GM19023 (cell line): ENCODE results near the gene TMEM18.
A peak's percentile ranks its signal among the peaks of the same experiment; 100 is the strongest.

Experiments
- ATAC-seq: cut with Tn5 transposase; IDR thresholded peaks from one replicate; pipeline ENCODE4 v1.9.1; 2021; ENCODE audit warnings: mild to moderate bottlenecking, moderate library complexity; ENCODE audit not compliant: unreplicated experiment

Gene TMEM18

DNA sequence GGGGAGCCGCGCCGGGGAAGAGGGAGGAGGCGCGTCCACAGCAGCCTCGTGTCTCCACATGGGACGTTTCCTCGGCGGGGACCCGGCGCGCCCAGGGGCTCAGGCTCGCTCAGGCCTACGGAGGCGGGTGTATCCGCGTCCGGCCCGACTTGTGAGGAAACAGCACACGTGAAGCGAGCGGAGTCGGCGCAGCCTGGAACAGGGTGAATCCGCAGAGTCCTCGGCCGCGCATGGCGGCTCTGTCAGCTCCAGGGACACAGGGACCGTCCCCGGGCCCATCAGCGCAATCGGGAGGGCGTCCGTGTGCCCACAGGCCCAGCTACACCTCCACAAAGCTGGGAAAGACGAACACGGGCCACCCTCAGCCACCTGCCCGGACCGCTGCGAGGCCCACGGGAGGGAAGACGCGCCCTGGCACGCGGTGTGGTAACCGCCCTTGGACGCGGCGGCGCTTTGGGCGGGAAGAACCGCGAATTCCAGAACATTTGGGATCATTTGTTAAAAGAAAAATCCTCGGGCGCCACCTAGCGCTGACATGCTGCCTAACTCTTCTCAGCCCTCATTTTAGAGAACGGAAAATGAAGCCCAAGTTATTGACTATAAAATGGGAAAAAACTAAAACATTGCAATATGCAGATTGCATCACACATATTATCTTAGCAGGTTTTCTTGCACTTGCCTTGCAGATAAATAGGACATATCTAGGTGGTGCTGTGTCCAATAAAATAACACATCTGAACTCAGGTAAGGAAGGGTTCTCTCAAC lies 40.4 kb downstream of the TMEM18 start:
- ATAC-seq = peak; percentile 66

DNA sequence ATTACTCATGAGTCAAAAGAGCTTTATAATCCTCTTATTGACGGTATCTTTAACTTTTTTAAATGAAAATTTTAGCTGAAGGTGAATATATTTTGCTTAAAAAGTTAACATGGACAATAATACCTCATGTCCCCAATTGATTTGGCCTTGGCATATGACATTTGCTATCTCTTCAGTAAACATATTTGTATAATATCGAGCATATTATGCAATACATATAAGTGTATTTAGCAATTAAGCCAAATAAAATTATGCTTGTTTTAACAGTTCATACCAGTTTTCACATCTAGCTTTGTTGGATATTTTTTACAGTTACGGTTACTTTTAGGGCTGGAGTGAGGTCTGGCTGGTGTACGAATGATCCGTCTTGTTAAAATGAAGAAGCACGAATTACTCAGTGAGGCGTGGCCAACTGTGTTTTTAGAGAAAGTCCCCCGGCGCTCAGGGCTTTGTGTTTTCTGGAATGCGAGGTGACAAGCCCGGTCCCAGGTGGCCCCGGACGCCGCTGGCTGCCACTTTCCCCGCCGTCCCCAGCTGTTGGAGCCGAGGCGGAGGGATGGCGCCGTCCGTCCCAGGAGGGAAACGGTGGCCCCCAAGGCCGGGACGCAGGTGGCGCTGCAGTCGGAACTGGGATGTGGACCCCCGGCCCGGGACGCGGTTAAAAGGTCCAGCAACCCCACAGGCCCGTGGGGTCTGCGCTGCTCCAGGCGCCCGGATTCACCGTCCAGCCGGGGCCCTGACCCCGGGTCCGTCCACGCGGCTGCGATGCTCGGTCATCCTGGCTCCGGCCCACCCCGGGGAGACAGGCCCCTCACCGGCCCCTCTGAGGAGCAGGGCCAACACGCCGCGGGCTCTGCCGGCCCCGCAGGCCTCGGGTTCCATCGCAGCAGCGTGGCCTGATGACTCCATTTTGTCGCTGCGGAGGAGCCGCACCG lies 41.3 kb downstream of the TMEM18 start:
- ATAC-seq = no peak

DNA sequence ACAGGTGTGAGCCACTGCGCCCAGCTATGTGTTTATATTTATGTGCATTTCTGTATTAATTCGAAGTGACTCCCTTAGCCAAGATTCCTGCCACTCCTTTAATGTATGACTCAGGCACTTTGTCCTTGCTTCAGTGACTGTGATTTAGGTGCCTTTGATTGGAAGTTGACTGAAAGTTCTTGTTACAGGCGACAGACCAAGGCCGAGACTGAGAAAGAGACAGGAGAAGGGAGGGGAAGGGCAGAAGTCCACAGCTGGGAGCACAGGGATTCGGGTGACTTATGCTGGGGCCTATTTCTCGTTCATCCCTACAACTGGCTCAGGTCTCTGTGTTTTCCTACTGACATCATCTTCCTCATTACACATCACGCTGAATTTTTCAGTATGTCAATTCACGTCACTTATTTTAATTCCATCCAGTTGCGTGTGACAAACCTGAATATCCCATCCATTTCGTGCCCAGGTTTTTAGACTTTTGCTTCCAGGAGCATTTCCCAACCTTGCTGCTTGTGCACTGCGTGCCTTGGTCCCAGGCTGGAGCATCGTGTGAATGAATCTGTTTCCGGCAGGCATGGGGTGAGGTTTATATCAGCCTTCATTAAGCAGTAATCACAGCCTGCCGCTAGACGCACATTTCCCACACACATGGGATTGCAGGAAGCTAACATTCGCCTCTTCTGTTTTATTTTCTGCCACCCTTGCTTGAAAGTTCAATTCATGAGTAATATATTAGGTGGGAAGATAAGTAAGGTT lies 42.4 kb downstream of the TMEM18 start:
- no peak for ATAC-seq

DNA sequence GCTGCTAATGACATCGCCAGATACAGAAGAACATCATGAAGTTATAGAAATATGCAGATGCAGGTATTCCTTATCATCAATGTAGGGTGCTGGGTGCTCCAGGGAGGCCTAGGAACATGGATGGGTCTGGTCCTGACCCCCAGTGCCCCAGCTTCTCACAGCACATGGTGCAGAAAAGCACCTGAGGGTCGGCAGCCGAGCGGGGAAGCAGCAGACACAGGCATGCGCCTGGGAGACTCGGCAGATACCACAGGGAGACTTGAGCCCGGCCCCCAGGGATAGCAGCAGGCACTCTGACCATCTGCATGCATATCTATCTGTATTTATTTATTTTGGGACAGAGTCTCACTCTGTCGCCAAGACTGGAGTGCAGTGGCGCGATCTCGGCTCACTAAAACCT lies 43.2 kb downstream of the TMEM18 start:
- no peak for ATAC-seq

- ATAC-seq = no peak
Observed at GRCh38 chr2:633371-633770, 43.8 kb downstream of the TMEM18 start.

DNA sequence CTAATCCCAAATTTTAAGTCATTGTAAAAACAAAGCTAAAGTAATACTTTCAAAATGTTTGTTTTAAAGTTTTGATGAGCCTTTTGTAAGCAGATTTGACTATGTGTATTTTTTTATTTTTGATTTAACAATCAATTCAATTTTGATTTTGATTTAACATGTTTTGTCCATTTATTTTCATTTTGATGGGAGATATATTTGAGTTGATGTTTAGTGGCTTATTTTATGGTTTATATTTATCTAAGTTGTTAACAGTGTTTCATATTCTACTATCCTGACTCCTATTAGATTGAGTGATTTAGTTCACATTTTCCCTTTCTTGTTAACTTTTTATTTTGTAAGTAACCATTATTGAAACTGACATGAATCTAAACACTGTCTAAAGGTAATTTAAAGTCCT lies 44.7 kb downstream of the TMEM18 start:
- ATAC-seq = no peak

DNA sequence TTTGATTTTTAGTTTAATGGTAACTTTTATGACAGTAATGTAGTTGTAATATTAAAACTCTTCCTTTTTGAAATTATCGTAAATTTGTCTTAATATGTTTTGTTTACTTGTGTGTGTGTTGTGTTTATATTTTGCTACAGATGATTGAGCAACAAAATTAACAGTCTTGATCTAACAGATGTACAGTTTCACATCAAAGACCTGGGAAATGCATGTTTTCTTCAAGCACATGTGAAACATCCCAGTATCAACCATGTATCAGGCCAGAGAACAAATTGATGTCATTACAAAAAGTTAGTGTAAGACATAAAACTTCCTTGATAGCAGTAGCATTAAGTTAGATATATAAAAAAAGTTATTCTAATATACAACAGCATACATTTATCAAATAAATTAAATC lies 45.5 kb downstream of the TMEM18 start:
- no peak for ATAC-seq

- no peak for ATAC-seq
Observed at GRCh38 chr2:630451-631320, 46.5 kb downstream of the TMEM18 start.

DNA sequence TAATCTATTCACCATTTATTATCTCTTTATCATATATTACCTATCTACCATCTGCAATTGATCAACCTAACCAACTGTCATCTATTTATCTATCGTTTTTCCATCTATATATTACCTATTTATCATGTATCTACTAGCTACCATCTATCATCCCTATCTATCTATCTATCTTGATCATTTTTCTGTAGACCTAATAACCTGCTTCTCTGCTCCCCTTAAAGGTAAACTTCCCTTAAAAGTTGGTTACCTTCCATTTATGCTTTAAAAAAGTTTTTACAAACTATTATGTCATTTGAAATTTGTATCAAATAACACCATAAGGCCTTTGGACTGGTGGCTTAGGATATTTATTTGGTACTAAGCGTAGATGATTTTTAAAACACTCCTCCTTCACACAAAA lies 47.2 kb downstream of the TMEM18 start:
- ATAC-seq = no peak

DNA sequence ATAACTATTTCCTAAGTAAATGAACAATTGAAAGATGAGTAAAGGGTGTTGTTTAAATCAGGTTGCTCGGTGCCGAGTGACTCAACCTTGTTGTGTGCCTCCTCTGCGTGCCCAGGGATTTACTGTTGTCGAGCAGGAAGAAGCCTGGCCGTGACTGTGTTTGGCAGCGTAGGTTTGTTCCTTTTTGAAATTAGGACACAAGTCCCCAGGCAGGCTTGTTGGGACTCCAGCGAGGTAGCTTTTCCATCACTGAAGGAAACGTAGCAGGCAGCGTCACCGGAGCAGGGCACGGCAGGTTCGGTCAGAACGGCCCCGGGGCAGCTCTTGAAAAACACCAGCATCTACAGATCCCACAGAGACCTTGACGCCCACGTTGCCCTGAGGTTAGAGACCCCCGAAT lies 48.6 kb downstream of the TMEM18 start:
- no peak for ATAC-seq

- no peak for ATAC-seq
Observed at GRCh38 chr2:627926-628560, 49.2 kb downstream of the TMEM18 start.

DNA sequence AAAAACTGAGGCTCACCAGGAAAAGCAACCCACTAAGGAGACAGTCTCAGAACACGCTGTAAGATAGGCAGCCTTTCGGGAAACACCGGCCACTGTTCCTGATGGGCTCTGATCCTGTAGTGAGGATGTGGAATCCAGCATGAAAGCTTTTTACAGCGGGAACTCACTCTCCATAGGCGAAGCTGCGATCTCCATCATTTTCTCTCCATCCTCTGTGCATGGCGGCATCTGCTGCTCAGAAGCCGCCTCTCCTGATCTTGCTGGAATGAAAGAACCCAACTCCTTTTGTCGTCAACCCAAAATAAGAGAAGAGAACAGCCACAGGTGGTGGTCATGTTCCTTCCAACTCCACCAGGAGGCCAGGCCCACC lies 49.9 kb downstream of the TMEM18 start:
- no peak for ATAC-seq

- no peak for ATAC-seq
Observed at GRCh38 chr2:626491-627339, 50.5 kb downstream of the TMEM18 start.

- no peak for ATAC-seq
Observed at GRCh38 chr2:625415-626333, 51.5 kb downstream of the TMEM18 start.

DNA sequence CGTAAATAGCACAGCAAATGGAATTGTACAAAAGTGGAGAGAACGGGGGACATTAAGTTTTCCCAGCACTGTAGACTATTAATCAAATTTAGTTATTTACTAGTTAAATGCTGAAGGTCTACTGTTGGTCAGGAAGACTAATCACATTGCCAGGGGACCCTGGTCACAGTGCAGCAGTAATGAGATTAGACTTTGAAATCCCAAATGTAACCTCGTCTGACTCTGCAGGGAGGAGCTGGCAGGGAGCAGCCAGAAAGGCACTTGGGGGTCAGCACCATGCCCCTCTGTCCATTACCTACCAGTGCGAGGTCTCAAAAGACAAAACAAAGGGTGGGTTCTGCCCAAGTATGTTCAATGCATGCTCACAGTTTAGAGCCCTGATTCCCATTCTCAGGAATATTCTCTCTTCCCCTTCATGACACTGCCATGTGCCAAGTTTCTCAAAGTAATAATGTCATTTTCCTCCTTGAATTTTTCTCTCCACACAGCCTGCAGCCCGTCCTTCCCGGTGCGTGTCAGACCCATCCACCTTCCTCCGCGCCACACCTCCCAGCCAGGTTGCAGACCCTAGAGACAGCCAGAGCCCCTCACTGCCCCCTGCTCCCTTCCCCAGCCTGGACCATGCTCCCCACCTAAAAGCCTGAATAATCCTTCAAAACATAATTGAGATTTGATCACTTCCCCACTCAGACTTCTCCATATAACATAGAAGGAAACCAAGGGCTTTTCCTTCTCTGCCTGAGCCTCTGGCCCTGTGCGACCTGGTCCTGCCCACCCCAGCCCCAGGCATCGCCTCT lies 52.5 kb downstream of the TMEM18 start:
- no peak for ATAC-seq

GRCh38 chr2:624096-624495 lies 53.1 kb downstream of the TMEM18 start:
- no peak for ATAC-seq
